Spleen (tissue), 7 donors: Measurements from ENCODE around the gene FOXL3.

Source experiments
- CTCF ChIP-seq, 11 experiments: fragments of 200-600 bp in 7 of 11; fragments of 450-650 bp in 4 of 11; sonication (generic) in 4 of 11; IDR thresholded peaks in 8 of 11; conservative IDR thresholded peaks in 3 of 11; 1 replicate in 7 of 11; 2 replicates in 4 of 11; pipeline versions ENCODE4 v1.4.0 to v1.8.0; 2016 to 2021; ENCODE audit warnings: antibody characterized with exemption in 11 of 11, inconsistent platforms in 4 of 11, mild to moderate bottlenecking in 1 of 11
- POLR2A ChIP-seq, 3 donors: fragments of 450-650 bp; IDR thresholded peaks; one replicate each; pipeline ENCODE4 v1.5.1; 2017; ENCODE audit warnings: antibody characterized with exemption in 3 of 3, mild to moderate bottlenecking in 1 of 3
- donor health status: DM: no; HTN: no; CAD: no; lungs with moderate emphysema.
- donor health status: DM: no; HTN: no; CAD: no.
- donor health status: DM: no; HTN: no; CAD: no.

GRCh38 chr7:285731-286130 is 4.2 kb upstream of the FOXL3 start:
- TF ChIP-seq CTCF (IDR thresholded peaks at IDR 0.05 in 8 of 11, conservative IDR thresholded peaks at IDR 0.05 in 3 of 11) (no peak), POLR2A (IDR thresholded peaks at IDR 0.05) (no peak)
